ENCODE results near the gene ELAVL4.

DNA sequence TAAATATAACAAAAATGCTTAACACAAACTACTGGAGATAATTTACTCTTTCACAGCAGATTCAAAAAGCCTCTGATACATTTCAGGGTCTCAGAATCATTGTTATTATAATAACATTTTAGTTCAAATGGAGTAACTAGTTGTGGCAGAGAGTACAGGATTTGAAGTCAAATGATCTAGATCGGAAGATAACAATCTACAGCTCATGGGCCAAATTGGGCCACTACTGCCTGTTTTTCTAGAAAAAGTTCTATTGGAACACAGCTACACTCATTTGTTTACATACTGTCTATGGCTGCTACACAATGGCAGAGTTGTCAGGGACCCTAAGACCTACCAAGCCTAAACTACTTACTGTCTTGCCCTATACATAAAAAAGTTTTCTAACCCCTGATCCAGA is 63.6 kb downstream of the ELAVL4 start:
- TF ChIP-seq ESRRA (CRISPR knock-in tag; IDR thresholded peaks at IDR 0.05; ENCODE audit: borderline replicate concordance) (no peak), TCF7 (CRISPR knock-in tag; IDR thresholded peaks at IDR 0.05; ENCODE audit: low read depth) (no peak), NR1H2 (CRISPR knock-in tag; IDR thresholded peaks at IDR 0.05) (no peak), JUN (CRISPR knock-in tag; IDR thresholded peaks at IDR 0.05) (no peak), KAT7 (CRISPR knock-in tag; IDR thresholded peaks at IDR 0.05; ENCODE audit: borderline replicate concordance) (no peak), NFE2L1 (CRISPR knock-in tag; IDR thresholded peaks at IDR 0.05) (no peak)
- TF ChIP-seq, protein P1, sequence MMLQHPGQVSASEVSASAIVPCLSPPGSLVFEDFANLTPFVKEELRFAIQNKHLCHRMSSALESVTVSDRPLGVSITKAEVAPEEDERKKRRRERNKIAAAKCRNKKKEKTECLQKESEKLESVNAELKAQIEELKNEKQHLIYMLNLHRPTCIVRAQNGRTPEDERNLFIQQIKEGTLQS (CRISPR knock-in tag; conservative IDR thresholded peaks at IDR 0.05), result no peak
- TF ChIP-seq, protein P2, sequence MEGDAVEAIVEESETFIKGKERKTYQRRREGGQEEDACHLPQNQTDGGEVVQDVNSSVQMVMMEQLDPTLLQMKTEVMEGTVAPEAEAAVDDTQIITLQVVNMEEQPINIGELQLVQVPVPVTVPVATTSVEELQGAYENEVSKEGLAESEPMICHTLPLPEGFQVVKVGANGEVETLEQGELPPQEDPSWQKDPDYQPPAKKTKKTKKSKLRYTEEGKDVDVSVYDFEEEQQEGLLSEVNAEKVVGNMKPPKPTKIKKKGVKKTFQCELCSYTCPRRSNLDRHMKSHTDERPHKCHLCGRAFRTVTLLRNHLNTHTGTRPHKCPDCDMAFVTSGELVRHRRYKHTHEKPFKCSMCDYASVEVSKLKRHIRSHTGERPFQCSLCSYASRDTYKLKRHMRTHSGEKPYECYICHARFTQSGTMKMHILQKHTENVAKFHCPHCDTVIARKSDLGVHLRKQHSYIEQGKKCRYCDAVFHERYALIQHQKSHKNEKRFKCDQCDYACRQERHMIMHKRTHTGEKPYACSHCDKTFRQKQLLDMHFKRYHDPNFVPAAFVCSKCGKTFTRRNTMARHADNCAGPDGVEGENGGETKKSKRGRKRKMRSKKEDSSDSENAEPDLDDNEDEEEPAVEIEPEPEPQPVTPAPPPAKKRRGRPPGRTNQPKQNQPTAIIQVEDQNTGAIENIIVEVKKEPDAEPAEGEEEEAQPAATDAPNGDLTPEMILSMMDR (IDR thresholded peaks at IDR 0.05), result no peak
- TF ChIP-seq, protein P3, sequence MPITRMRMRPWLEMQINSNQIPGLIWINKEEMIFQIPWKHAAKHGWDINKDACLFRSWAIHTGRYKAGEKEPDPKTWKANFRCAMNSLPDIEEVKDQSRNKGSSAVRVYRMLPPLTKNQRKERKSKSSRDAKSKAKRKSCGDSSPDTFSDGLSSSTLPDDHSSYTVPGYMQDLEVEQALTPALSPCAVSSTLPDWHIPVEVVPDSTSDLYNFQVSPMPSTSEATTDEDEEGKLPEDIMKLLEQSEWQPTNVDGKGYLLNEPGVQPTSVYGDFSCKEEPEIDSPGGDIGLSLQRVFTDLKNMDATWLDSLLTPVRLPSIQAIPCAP (CRISPR knock-in tag; IDR thresholded peaks at IDR 0.05), result no peak
- TF ChIP-seq, protein P4, sequence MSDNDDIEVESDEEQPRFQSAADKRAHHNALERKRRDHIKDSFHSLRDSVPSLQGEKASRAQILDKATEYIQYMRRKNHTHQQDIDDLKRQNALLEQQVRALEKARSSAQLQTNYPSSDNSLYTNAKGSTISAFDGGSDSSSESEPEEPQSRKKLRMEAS (CRISPR knock-in tag; IDR thresholded peaks at IDR 0.05), result no peak
- TF ChIP-seq, protein P5, sequence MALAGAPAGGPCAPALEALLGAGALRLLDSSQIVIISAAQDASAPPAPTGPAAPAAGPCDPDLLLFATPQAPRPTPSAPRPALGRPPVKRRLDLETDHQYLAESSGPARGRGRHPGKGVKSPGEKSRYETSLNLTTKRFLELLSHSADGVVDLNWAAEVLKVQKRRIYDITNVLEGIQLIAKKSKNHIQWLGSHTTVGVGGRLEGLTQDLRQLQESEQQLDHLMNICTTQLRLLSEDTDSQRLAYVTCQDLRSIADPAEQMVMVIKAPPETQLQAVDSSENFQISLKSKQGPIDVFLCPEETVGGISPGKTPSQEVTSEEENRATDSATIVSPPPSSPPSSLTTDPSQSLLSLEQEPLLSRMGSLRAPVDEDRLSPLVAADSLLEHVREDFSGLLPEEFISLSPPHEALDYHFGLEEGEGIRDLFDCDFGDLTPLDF (CRISPR knock-in tag; IDR thresholded peaks at IDR 0.05), result no peak
- TF ChIP-seq, protein P6, sequence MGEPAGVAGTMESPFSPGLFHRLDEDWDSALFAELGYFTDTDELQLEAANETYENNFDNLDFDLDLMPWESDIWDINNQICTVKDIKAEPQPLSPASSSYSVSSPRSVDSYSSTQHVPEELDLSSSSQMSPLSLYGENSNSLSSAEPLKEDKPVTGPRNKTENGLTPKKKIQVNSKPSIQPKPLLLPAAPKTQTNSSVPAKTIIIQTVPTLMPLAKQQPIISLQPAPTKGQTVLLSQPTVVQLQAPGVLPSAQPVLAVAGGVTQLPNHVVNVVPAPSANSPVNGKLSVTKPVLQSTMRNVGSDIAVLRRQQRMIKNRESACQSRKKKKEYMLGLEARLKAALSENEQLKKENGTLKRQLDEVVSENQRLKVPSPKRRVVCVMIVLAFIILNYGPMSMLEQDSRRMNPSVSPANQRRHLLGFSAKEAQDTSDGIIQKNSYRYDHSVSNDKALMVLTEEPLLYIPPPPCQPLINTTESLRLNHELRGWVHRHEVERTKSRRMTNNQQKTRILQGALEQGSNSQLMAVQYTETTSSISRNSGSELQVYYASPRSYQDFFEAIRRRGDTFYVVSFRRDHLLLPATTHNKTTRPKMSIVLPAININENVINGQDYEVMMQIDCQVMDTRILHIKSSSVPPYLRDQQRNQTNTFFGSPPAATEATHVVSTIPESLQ (CRISPR knock-in tag; IDR thresholded peaks at IDR 0.05), result no peak
- TF ChIP-seq, protein P7, sequence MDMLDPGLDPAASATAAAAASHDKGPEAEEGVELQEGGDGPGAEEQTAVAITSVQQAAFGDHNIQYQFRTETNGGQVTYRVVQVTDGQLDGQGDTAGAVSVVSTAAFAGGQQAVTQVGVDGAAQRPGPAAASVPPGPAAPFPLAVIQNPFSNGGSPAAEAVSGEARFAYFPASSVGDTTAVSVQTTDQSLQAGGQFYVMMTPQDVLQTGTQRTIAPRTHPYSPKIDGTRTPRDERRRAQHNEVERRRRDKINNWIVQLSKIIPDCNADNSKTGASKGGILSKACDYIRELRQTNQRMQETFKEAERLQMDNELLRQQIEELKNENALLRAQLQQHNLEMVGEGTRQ (CRISPR knock-in tag; IDR thresholded peaks at IDR 0.05), result no peak
